GM18511 (cell line): ENCODE results near the gene DCHS1.

Experiments
- ATAC-seq: cut with Tn5 transposase; IDR thresholded peaks from one replicate; pipeline ENCODE4 v1.9.1; 2021; ENCODE audit warnings: mild to moderate bottlenecking, moderate library complexity; ENCODE audit not compliant: unreplicated experiment

DCHS1 gene

GRCh38 chr11:6612213-6613041 lies 43.2 kb downstream of the DCHS1 start, which contains the start of gene TAF10:
TSS of gene TAF10 (minus strand) at chr11:6612216. CDS start at chr11:6612189, 27 bp downstream.
- ATAC-seq: peak; percentile 91

- no peak for ATAC-seq
Measured at GRCh38 chr11:6611963-6612212, 43.7 kb downstream of the DCHS1 start.

GRCh38 chr11:6611092-6611962 lies 44.3 kb downstream of the DCHS1 start:
- peak; percentile 22 for ATAC-seq

- no peak for ATAC-seq
Measured at GRCh38 chr11:6610591-6610990, 45.0 kb downstream of the DCHS1 start.

GRCh38 chr11:6609502-6610015 lies 46.0 kb downstream of the DCHS1 start:
- ATAC-seq: no peak

GRCh38 chr11:6608726-6609501 lies 46.7 kb downstream of the DCHS1 start:
- no peak for ATAC-seq

- ATAC-seq: no peak
Measured at GRCh38 chr11:6608011-6608410, 47.6 kb downstream of the DCHS1 start.

- no peak for ATAC-seq
Measured at GRCh38 chr11:6607190-6607795, 48.3 kb downstream of the DCHS1 start.

GRCh38 chr11:6606471-6607189 lies 49.0 kb downstream of the DCHS1 start:
- peak; percentile 50 for ATAC-seq

GRCh38 chr11:6604790-6605189 lies 50.8 kb downstream of the DCHS1 start:
- no peak for ATAC-seq

GRCh38 chr11:6604081-6604626 lies 51.5 kb downstream of the DCHS1 start:
- ATAC-seq: peak; percentile 47

GRCh38 chr11:6603287-6604080 lies 52.1 kb downstream of the DCHS1 start, which contains the start of the genes ILK and RRP8:
TSS of gene ILK (plus strand) at chr11:6603774. CDS start at chr11:6604272, 498 bp downstream.
TSS of gene RRP8 (minus strand) at chr11:6603616. CDS start at chr11:6603502, 114 bp downstream.
- peak; percentile 71 for ATAC-seq

GRCh38 chr11:6602096-6602940 lies 53.3 kb downstream of the DCHS1 start:
- no peak for ATAC-seq

- no peak for ATAC-seq
Measured at GRCh38 chr11:6601041-6601461, 54.6 kb downstream of the DCHS1 start.

- no peak for ATAC-seq
Measured at GRCh38 chr11:6599881-6600390, 55.7 kb downstream of the DCHS1 start.

- no peak for ATAC-seq
Measured at GRCh38 chr11:6599449-6599848, 56.2 kb downstream of the DCHS1 start.

GRCh38 chr11:6598555-6598954 lies 57.1 kb downstream of the DCHS1 start:
- no peak for ATAC-seq
